ENCODE data around the gene ITGB5.
A peak's percentile ranks its signal among the peaks of the same experiment; 100 is the strongest.

Gene ITGB5

DNA sequence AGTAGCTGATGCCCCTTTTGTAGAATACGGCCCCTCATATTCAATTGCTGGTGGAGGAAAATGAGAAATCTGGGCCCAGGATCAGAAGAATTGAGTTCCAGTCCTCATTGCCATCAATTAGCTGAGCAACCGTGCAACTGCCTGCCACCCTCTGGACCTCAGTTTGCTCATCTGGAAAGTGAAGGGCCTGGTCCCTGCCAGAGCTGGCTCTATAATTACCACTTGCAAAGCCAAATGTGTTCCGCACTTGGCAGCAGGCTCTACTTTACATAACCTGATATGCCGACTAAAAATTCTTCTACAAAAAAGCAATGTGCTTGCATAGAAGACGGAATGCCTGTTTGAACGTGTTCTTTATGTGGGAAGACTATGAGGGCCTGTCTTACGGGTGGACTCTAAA is 8.6 kb upstream of the ITGB5 start:
- no peak for DNase-seq

DNA sequence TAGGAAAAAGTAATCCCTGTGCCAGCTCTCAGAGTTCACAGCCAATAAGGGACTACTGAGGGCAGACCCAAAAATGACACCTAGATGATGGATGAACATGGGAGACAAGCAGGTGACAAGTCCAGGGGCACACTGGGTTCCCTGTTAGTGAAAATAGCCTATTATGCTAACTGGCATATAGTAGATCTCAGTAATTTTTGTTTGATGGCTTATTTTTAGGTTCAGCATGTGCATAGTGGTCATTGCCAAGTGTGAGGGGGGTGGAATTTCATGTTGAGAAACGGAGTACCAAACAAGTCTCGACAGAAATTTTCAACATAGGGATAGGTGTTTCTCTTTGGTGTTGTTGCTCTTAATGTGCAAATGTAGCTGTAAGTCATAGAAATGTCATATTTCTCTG is 6.4 kb upstream of the ITGB5 start:
- DNase-seq: no peak

DNA sequence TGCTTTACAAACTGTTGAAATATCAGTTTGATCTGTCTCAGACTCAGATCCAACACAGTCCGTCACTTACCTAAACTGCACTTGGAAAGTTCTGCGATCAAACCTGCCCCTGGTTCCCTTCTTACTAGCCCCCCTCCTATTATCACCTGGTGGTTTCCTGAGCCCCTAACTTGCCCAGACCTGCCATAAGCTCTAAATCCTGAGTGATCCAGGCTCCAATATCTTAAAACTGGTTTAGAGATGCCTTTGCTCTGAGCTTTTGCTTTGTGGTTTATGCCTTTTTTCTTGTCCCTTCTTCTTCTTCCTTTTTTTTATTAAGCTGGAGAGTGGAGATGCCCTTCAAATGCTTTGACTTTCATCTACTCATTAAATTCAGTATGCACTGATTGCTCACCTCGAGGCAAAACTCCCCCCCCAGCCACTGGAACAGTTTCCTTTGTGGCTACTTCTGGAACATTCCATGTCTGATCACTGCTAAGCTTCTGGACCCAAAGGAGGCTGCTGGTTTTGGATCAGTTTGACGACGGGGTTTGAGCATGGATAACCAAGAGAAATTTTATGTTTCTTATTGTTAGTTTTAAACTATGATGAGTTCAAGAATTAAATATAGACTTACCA is 3.5 kb upstream of the ITGB5 start:
- no peak for DNase-seq

GRCh38 chr3:124888482-124889441 is 1.6 kb upstream of the ITGB5 start:
- no peak for DNase-seq

DNA sequence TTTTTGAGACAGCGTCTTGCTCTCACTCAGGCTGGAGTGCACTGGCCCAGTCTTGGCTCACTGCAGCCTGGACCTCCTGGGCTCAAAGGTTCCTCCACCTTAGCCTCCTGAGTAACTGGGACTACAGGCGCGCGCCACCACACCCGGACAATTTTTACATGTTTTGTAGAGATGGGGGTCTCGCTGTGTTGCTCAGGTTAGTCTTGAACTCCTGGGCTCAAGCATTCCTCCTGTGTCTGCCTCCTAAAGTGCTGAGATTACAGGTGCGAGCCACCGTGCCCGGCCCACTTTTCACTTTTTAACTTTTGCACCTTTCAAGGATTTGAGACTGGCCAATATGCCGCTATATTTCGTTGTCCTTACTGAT is 750 bp upstream of the ITGB5 start:
- no peak for DNase-seq

DNA sequence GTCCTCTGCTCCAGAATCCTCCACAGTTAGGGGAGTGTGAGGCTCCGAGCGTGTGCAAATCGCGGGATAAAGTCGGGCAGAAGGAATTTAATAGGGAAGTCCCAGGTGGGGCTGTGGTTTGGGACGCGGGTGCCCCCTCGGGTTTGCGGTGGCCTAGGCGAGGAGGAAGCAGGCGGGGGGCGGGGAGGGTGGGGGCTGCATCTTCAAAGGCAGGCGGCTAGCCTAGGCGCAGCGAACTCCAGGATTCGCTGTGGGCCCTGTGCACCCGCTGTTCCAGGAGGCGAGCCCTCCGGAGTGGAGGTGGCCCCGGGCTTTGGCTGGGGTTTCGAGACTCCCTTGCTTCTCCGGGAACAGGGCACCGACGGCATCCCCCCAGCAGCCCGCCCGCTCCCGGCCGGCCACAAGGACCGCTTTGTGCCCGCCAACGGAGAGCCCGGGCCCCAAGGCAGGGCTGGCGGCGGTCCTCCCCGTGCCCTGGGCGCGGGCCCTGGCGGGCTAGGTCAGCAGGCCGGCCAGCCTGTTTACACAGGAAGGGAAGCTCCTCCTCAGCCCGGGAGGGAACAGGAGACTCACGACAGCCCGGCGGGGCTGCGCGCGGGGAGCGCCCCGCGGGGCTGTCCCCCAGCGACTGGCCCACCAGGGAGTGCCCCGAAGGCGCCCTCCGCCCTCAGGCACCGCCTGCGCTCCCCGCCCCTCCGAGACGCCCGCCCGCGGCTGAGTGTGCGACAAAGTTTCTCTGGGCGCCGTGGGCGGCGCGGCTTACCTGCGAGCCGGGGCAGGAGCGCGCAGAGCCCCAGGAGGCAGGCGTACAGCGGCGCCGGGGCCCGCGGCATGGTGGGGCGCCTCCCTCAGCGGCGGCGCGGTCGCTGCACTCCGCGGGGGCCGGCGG is 753 bp downstream of the ITGB5 start:
- peak; percentile 51 for DNase-seq

- no peak for DNase-seq
Measured at GRCh38 chr3:124885466-124886167, 1.5 kb downstream of the ITGB5 start.

GRCh38 chr3:124884474-124885101 is 2.6 kb downstream of the ITGB5 start:
- DNase-seq: no peak

DNA sequence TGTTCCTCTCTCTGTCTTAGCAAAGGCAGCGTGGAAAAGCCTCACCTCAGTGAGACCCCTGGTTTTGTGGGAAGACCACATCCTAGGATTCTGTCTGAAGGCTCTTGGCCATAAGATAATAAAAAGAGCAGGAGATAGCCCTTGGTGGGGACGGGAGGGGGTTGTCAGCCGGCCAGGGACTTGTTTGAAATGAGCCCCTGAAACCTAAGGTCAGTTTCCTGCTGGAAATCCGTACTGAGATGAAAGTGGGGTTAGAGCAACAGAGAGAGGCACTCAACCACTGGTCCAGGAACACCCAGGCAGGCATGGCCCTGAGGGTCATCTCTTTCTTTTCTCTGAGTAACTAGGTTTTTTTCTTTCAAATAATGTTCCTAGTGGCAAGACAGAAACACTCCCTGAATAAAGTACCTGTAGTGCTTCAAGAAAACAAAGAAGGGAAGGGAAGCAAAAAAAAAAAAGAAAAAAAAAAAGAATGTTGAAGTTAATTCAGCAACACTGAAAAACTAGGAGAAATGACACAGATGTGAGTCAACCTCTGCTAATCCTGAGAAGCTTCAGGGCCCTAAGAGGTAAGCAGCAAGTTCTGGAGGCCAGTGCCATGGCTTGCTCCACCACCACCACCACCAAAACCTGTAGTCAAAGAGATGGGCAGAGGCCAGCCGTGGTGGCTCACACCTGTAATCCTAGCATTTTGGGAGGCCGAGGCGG is 3.2 kb downstream of the ITGB5 start:
- DNase-seq: no peak

DNA sequence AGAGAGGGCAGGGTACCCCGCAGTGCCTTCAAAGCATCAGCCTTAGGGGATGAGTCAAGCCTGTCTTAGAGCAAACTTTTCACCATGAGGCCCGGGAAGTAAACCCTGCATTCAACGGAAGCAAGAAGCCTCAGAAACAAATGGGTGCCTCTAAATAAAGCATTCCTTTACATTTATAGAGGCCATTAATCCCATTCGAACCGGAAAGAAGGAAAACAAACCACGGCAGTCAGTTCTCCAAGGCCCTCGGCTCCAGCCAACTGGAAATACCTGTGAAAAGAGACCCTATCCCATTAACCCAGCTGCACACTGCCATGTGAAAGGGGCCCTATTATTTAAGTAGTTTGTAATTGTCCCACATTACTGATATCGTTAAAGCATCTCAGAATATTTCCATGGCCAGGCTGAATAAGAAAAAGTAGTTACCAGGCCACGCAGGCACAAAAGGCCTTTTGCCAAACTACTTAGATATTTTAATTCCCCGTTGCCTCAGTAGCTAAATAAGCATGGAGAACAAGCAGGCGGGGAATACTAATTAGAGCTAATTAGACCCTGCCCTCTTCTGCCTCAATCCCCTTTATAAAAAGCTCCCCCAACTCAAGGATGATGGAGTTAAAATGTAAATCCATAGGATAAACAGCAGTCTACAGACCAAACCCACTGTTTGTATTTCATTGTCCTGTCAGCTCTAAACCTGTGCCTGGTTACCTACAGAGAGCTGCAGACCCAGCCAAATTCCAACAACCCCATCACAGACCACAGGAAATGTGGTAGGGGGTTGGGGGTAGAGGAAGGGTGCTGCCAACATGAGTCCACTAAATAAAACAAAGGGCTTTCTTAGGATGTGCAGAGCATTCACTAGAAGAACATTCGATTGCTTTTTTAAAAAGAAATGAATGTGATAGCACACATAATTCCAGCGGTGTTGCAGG is 4.1 kb downstream of the ITGB5 start:
- DNase-seq: no peak

GRCh38 chr3:124881976-124882697 is 5.0 kb downstream of the ITGB5 start:
- no peak for DNase-seq

DNA sequence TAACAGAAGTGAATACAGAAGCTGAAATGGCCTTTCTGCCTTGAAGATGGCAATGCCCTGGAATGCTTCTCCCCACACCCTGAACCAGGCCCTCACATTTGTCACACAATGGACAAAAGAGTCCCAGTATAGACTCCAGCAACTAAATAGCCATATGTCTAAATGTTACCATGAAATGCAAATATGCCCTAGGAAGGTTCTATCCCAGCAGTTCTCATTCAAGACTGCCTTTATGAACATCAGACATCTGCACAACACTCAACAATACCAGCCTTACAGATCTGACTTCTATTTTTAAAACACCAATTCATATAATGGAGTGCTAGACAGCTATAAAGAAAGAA is 7.9 kb downstream of the ITGB5 start:
- DNase-seq: no peak

DNA sequence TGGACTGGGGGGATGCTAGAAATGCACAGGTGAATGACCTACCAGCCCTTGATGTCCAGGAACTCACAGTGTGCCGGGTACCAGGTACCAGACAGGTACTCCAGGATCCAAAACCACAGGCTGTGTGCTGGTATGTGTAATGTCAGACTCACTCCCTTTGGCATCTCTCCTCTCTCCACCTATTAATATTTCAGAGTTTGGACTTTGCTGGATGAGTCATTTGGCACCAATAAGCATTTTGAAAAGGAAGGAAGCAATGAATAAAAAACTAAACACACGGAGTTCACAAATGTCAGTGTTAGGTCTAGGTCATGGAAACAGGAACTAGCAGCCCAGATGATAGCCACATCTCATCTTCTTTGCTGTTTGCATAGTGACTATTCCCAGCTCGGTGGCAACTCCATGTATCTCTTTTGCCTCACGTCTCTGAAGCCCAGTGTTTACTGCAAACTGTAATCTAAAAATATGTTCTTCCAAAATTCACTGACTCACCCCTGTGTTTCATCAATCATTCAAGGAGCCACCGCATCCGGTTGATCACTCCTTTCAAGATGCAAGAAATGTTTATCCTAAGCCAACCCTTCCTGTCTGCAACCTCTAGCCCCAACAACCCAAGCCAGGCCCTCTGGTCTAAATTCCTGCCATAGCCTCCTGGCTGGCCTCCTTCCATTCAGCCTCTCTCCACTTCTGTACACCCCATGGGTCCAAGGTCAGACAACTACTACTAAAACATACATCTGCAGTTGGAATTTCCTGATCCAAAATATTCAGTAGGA is 8.4 kb downstream of the ITGB5 start:
- DNase-seq: no peak

GRCh38 chr3:124877674-124878073 is 9.5 kb downstream of the ITGB5 start:
- no peak for DNase-seq

GRCh38 chr3:124876401-124876878 is 10.7 kb downstream of the ITGB5 start:
- no peak for DNase-seq

- DNase-seq: no peak
Measured at GRCh38 chr3:124873226-124873625, 13.9 kb downstream of the ITGB5 start.

- no peak for DNase-seq
Measured at GRCh38 chr3:124867511-124867910, 19.7 kb downstream of the ITGB5 start.

DNA sequence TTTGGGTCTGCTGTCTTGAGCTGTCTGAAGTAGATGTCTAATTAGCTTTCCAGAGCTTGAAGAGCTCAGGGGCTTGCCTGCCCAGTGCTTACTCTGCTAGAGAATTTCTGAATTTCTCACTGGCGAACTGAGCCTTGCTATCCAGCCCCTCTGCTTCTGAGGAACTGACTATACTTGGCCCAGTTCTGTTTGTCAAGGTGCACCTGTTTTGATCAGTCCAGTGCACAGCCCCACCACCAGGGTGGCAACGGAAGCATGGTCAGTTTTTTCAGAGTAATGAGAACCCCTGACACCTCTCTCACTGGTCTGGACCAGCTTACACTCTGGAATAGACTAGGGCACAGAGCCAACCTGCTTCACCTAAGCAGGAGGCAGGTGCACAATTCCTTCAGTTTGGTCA is 25.2 kb downstream of the ITGB5 start:
- no peak for DNase-seq

DNA sequence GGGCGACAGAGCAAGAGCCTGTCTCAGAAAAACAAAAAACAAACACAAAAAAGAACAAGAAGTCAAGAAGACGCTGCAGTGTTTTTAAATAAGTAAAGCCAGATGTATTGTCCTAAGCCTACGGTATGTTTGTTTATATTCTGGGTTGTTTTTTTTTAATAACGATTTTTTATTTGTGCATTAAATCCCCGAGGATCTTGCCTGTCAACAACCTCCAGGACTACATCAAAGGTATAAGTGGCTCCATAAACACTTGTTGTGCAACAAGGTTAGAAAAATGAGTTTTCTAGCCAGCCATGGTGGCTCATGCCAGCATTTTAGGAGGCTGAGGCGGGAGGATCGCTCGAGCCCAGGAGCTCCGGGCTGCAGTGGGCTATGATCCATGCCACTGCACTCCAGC is 26.1 kb downstream of the ITGB5 start:
- no peak for DNase-seq

All from activated naive CD4-positive, alpha-beta T cell treated with anti-CD3 and anti-CD28 coated beads, Interleukin-2, amount 50 U/mL, for 16 hours (primary cell).